Measurements from ENCODE around the gene PPP2R2C.

PPP2R2C gene

DNA sequence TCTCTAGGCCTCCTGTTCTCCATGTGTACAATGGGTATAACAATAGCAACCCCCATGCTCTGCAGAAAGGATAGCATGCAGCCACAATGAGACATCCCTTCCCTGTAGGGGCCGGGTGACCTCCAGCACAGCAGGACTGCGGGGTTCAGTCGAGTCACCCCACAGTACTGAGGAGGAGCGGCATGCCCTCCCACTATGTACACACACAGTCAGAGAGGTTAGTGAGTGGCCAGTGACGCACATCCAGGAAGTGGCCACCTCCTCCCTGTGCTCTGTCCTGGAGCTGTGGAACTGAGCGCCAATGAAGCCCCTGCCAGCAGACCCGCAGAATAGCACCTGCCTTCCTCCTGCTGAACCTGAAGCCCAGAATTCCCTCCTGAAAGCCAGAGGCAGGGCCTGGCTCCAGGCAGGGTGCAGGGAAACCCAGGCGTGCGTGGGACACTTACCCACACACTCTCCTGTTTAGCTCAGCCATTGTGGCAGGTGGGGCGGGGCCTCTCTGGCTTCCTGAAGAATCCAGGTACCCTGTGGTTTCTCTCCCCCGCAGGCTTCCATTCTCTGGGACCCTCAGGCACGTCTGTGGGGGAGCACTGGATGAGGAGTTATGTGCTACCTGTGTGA, 152.8 kb downstream of the PPP2R2C start:
- FAIRE-seq (no peak), DNase-seq (ENCODE audit: insufficient read length, low spot score) (no peak)
- TF ChIP-seq, protein P1, sequence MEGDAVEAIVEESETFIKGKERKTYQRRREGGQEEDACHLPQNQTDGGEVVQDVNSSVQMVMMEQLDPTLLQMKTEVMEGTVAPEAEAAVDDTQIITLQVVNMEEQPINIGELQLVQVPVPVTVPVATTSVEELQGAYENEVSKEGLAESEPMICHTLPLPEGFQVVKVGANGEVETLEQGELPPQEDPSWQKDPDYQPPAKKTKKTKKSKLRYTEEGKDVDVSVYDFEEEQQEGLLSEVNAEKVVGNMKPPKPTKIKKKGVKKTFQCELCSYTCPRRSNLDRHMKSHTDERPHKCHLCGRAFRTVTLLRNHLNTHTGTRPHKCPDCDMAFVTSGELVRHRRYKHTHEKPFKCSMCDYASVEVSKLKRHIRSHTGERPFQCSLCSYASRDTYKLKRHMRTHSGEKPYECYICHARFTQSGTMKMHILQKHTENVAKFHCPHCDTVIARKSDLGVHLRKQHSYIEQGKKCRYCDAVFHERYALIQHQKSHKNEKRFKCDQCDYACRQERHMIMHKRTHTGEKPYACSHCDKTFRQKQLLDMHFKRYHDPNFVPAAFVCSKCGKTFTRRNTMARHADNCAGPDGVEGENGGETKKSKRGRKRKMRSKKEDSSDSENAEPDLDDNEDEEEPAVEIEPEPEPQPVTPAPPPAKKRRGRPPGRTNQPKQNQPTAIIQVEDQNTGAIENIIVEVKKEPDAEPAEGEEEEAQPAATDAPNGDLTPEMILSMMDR (IDR thresholded peaks at IDR 0.05; ENCODE audit: insufficient read depth, missing control alignments): no peak

DNA sequence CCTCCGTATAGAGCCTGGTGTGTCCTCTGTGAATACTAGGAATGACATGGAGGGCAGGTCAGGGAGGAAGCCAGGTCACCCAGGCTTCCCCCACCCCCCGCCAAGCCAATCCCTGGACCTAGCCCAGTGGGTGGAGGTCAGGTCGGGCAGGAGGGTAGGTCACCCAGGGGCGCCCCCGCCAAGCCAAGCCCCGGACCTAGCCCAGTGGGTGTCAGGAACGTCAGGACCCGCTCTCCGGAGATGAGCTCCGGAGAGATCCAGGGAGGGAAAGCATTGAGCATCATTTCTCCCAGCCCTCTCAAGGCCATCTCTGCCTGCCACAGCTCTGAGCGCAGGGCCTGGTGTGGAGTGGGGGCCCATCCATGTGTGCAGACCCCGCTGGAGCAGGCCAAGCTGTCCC, 154.2 kb downstream of the PPP2R2C start:
- DNase-seq (ENCODE audit: insufficient read length, low spot score) (no peak), FAIRE-seq (no peak)
- TF ChIP-seq, protein P1 (IDR thresholded peaks at IDR 0.05; ENCODE audit: insufficient read depth, missing control alignments): no peak

DNA sequence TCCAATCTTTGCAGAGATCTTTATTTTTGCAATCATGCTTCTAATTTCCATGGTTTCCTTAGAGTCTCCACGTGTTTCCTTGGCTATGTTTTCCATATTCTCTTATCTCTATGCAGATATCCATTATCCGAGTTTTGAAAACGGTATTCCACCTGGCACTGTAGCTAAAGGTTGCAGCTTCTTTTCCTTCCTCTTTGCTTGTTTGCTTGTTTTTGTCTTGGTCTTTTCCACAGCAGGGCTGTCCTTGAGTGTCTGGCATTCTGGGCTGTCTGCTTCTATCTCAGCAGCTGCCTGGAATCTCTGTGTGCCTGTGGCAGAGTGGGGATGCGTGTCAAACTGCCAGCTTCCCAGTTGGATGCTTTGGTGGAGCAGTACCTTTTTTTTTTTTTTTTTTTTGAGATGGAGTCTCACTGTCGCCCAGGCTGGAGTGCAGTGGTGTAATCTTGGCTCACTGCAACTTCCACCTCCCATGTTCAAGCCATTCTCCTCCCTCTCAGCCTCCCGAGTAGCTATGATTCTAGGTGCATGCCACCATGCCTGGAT, 155.9 kb downstream of the PPP2R2C start:
- TF ChIP-seq, protein P1 (IDR thresholded peaks at IDR 0.05; ENCODE audit: insufficient read depth, missing control alignments): no peak

DNA sequence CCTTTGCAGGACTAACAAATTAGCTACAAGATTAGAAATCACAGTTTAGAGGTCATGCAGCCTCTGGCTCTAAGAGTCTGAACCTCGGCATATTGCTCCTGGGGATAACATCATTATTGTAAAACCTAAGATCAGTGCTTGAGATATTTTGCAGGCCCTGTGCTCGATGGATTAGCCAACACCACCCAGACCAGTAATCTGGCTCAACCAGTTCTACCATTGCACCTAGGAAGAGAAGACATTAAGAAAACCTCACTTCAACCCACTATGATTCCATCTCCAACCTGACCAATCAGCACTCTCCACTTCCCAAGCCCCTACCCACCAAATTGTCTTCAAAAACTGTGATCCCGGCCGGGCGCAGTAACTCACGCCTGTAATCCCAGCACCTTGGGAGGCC, 159.2 kb downstream of the PPP2R2C start:
- TF ChIP-seq, protein P1 (IDR thresholded peaks at IDR 0.05; ENCODE audit: insufficient read depth, missing control alignments): no peak
- FAIRE-seq (no peak), DNase-seq (ENCODE audit: insufficient read length, low spot score) (no peak)

More for the DNA sequence above, 155.9 kb downstream of the PPP2R2C start:
- DNase-seq (ENCODE audit: insufficient read length, low spot score): no peak
- no peak for FAIRE-seq

DNA sequence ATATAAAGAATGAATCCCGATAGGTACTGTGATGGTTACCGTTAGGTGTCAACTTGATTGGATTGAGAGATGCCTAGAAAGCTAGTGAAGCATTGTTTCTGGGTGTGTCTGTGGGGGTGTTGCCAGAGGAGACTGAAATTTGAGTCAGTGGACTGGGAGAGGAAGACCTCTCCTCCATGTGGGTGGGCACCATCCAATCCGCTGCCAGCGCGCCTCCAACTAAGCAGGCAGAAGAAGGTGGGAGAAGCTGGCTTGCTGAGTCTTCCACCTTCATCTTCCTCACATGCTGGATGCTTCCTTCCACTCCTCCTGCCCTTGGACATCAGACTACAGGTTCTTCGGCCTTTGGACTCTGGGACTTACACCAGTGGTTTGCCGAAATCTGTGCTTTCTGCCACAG, 162.6 kb downstream of the PPP2R2C start:
- DNase-seq (ENCODE audit: insufficient read length, low spot score) (no peak), FAIRE-seq (no peak)
- TF ChIP-seq, protein P1 (IDR thresholded peaks at IDR 0.05; ENCODE audit: insufficient read depth, missing control alignments): no peak

DNA sequence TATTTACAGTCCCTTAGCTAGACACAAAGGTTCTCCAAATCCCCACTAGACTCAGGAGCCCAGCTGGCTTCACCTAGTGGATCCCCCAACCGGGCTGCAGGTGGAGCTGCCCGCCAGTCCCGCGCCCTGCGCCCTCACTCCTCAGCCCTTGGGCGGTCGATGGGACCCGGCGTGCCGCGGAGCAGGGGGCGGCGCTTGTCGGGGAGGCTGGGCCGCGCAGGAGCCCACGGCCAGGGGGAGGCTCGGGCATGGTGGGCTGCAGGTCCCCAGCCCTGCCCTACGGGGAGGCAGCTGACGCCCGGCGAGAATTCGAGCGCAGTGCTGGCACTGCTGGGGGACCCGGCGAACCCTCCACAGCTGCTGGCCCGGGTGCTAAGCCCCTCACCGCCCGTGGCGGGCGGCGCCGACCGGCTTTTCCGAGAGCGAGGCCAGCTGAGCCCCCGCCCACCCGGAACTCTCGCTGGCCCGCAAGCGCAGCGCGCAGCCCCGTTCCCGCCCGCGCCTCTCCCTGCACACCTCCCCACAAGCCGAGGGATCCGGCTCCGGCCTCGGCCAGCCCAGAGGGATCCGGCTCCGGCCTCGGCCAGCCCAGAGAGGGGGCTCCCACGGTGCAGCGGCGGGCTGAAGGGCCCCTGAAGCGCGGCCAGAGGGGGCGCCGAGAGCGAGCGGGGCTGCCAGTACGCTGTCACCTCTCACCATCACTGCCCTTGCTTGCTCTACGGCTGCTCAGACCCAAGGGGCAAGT, 163.3 kb downstream of the PPP2R2C start:
- FAIRE-seq (no peak), DNase-seq (ENCODE audit: insufficient read length, low spot score) (no peak)
- TF ChIP-seq, protein P1 (IDR thresholded peaks at IDR 0.05; ENCODE audit: insufficient read depth, missing control alignments): no peak

DNA sequence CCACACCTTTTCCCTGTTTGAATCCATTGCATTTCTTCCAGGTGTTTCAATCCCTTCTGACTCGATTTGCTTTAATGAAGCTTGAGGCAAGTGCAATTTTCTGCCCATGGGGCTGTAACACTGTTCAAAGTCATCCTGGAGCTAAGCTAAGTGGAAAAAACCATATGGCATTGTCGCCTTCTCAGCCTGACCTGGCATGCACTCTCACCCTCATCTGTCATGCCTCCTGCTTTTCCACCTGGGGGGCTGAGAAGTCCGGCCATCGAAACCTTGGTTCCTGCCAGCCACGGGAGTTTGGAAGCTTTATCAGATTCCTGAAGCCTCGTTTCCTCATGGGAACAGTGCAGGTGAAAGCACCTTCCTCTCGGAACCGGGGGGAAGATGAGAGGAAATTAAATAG, 164.5 kb downstream of the PPP2R2C start:
- DNase-seq (ENCODE audit: insufficient read length, low spot score) (no peak), FAIRE-seq (no peak)
- TF ChIP-seq, protein P1 (IDR thresholded peaks at IDR 0.05; ENCODE audit: insufficient read depth, missing control alignments): no peak

All from D721Med (cell line).